ENCODE measurements around the gene CRABP2.
A peak's percentile ranks its signal among the peaks of the same experiment; 100 is the strongest.

The CRABP2 gene

GRCh38 chr1:156741481-156741983 is 36.1 kb upstream of the CRABP2 start:
- TF ChIP-seq CTCF (conservative IDR thresholded peaks at IDR 0.05; ENCODE audit: low read depth, low read length), result no peak
- peak overlapping the region; percentile 48 for H3K4me3 ChIP-seq (ENCODE audit: low read depth, low read length)
- DNase-seq (ENCODE audit: low read depth), result no peak

GRCh38 chr1:156740741-156741480 is 35.5 kb upstream of the CRABP2 start, which contains the start of gene MRPL24:
MRPL24 (minus strand) TSS chr1:156741088; CDS start chr1:156738704, 2,384 bp downstream.
- peak within 1 kb of the TSS; percentile 91 for H3K4me3 ChIP-seq (ENCODE audit: low read depth, low read length)
- no peak for TF ChIP-seq CTCF (conservative IDR thresholded peaks at IDR 0.05; ENCODE audit: low read depth, low read length)
- DNase-seq (ENCODE audit: low read depth), result peak; percentile 100

DNA sequence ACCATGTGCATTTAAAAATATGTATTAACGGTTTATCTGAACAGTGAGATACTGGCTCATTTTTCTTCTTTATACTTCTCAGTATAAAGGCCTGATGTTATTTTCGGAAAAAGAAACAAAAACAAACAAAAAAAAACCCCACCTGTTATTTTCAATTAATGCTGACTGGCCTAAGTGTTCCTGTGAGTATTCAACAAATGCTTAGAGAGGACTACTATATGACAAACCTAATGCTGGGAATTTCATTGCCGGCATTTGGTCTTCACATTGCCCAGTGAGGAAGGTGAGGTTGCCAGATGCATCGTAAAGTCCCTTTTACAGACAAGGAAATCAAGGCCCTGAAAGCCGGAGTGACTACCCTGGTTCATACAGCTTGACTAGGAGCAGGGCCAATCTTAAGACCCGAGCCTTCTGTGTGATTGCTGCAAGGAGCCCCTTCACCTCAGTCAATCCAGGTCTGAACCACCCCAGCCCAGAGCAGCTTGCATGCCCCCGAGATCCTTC is 34.9 kb upstream of the CRABP2 start:
- peak overlapping the region; percentile 91 for H3K4me3 ChIP-seq (ENCODE audit: low read depth, low read length)
- no peak for DNase-seq (ENCODE audit: low read depth)
- TF ChIP-seq CTCF (conservative IDR thresholded peaks at IDR 0.05; ENCODE audit: low read depth, low read length), result no peak

- DNase-seq (ENCODE audit: low read depth), result no peak
- no peak overlapping the region for H3K4me3 ChIP-seq (ENCODE audit: low read depth, low read length)
- no peak for TF ChIP-seq CTCF (conservative IDR thresholded peaks at IDR 0.05; ENCODE audit: low read depth, low read length)
Observed at GRCh38 chr1:156738916-156739315, 33.5 kb upstream of the CRABP2 start.

DNA sequence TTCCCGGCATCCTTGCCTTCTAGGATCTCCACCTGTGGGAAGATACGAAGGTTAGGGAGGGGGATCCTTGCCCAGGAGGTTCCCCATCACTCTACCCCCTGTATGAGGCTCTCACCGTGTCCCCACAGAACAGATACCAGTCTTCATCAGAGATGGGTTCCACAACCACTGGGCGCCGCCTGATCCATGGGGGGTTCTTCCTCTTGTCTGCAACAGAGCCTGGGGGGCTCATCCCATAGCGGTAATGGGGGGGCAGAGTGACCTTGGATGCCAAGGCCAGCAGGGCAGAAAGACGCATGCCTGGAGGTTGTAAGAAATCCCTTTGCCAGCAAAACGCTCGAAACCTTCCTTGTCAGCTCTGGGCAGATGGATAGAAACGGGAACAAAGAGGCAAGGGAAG is 33.0 kb upstream of the CRABP2 start:
- H3K4me3 ChIP-seq (ENCODE audit: low read depth, low read length), result no peak overlapping the region
- DNase-seq (ENCODE audit: low read depth), result no peak
- no peak for TF ChIP-seq CTCF (conservative IDR thresholded peaks at IDR 0.05; ENCODE audit: low read depth, low read length)

GRCh38 chr1:156733989-156734584 is 28.7 kb upstream of the CRABP2 start:
- no peak for DNase-seq (ENCODE audit: low read depth)
- TF ChIP-seq CTCF (conservative IDR thresholded peaks at IDR 0.05; ENCODE audit: low read depth, low read length), result no peak
- no peak overlapping the region for H3K4me3 ChIP-seq (ENCODE audit: low read depth, low read length)

Data from choroid plexus epithelial cell (primary cell).